Coronary artery (tissue), 2 donors: ENCODE results near the gene COG2.
"Not testable (repeated sequence)": the region's sequence is repeated elsewhere in the genome, so short reads cannot be mapped to it uniquely, and the experiment has no call there.

ENCODE experiments used
- DNase-seq: peaks from one replicate; pipeline ENCODE4 v3.0.0-alpha.2; 2017; ENCODE audit warnings: low spot score
- H3K27ac ChIP-seq, 2 donors: fragments of 200-600 bp; sonication (generic); one replicate each; pipeline ENCODE4 v1.5.1; 2016 to 2019
- H3K4me3 ChIP-seq: fragments of 200-600 bp; sonication (generic); 2 replicates; pipeline ENCODE4 v1.5.1; 2016; ENCODE audit warnings: mild to moderate bottlenecking, moderate library complexity
- TF ChIP-seq, protein P1 (sequence below): fragments of 200-600 bp; sonication (generic); IDR thresholded peaks from one replicate; pipeline ENCODE4 v1.5.1; 2019; ENCODE audit warnings: antibody characterized with exemption

The COG2 gene

GRCh38 chr1:230599926-230600656, 42.2 kb upstream of the COG2 start:
- Histone ChIP-seq H3K4me3 (no peak overlapping the region), H3K27ac (no peak overlapping the region)
- TF ChIP-seq, protein P1, sequence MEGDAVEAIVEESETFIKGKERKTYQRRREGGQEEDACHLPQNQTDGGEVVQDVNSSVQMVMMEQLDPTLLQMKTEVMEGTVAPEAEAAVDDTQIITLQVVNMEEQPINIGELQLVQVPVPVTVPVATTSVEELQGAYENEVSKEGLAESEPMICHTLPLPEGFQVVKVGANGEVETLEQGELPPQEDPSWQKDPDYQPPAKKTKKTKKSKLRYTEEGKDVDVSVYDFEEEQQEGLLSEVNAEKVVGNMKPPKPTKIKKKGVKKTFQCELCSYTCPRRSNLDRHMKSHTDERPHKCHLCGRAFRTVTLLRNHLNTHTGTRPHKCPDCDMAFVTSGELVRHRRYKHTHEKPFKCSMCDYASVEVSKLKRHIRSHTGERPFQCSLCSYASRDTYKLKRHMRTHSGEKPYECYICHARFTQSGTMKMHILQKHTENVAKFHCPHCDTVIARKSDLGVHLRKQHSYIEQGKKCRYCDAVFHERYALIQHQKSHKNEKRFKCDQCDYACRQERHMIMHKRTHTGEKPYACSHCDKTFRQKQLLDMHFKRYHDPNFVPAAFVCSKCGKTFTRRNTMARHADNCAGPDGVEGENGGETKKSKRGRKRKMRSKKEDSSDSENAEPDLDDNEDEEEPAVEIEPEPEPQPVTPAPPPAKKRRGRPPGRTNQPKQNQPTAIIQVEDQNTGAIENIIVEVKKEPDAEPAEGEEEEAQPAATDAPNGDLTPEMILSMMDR = no peak
- no peak for DNase-seq

DNA sequence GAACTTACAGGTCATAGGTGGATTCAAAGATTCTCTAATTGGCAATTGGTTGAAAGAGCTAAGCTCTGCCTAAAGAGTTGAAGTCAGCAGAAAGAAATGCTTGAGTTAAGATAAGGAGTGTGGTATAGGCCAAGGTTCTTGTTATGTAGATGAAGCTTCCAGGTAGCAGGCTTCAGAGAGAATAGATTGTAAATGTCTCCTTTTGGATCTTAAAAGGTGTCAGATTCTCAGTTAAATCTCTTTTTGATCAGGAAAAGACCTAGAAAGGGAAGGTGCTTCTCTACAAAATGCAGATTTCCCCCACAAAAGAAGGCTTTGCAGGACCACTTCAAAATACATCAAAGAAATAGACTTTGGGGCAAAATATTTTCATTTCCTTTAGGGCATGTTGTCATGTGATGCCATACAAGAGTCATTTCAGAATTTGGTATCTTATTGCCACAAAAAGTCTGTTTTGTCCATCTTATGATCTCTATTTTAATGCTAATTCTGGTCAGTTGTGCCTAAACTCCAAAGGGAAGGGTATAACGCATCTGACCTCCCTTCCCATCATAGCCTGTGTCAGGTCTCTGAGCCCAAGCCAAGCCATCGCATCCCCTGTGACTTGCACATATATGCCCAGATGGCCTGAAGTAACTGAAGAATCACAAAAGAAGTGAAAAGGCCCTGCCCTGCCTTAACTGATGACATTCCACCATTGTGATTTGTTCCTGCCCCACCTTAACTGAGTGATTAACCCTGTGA, 41.5 kb upstream of the COG2 start:
- H3K27ac ChIP-seq, H3K4me3 ChIP-seq, DNase-seq: not testable (repeated sequence)

- Histone ChIP-seq H3K4me3 (no peak overlapping the region), H3K27ac (no peak overlapping the region)
- DNase-seq = no peak
- TF ChIP-seq, protein P1 = no peak
Observed at GRCh38 chr1:230609208-230609607, 33.1 kb upstream of the COG2 start.

DNA sequence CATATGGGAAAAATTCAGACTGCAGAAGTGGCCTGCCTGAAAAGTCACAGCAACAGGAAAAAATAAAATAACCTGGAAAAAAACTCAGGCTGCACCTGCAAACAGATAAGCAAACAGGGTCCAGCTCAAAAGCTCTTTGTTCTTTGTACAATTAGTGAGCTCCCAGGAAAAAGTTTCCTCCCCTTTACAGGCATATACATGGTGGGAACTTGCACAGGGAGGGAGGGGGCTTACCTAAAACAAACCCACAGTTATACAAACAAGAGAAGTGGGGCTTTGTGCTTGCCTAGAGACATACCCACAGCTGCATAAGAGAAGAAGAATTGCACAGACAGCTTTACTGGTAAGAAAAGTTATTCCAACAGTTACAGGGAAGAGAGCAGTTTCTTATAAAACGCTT, 31.7 kb upstream of the COG2 start:
- TF ChIP-seq, protein P1 = no peak
- DNase-seq = no peak
- no peak overlapping the region for H3K27ac ChIP-seq
- no peak overlapping the region for H3K4me3 ChIP-seq

GRCh38 chr1:230611128-230611877, 31.0 kb upstream of the COG2 start:
- H3K27ac ChIP-seq = no peak overlapping the region
- TF ChIP-seq, protein P1 = no peak
- DNase-seq = no peak
- no peak overlapping the region for H3K4me3 ChIP-seq

DNA sequence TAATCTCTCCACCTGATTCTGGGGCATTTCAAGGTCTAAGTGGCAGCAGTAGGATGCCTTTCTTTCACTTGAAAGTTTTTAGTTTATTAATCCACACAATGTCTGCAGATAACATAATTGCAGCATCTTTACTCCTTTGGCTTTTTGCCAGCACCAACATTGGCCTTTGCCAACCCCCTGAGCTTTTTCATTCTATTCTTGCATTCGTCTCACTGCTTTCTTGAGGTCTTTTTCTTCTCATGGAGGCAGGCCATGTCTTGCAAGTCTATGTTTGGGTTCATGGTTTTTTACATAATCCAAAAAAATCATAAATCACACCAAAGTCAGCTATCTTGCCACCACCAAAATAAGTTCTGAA, 30.4 kb upstream of the COG2 start:
- TF ChIP-seq, protein P1 = no peak
- no peak overlapping the region for H3K27ac ChIP-seq
- no peak overlapping the region for H3K4me3 ChIP-seq
- no peak for DNase-seq

GRCh38 chr1:230612651-230613050, 29.6 kb upstream of the COG2 start:
- TF ChIP-seq, protein P1 = no peak
- no peak overlapping the region for H3K27ac ChIP-seq
- DNase-seq = no peak
- H3K4me3 ChIP-seq = no peak overlapping the region
